Measurements from ENCODE around the gene CARS2.

CARS2 gene

DNA sequence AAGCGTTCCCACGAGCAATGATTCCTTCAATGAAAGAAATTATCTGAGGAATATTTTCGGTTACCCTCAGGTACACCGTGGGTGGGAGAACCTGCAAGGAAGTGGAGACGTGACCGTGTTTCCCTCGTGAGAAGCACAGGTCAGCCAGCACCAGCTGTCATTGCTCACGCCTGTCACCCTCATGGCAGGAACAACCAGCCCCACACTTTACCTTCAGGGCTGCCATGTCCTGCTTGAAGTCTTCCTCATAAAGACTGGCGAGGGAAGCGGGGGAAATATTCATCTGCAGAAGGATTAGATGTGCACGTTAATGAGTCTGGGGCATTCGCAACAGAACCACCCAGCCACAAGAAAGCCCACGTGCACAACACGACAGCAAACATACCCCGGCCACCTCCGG lies 18.2 kb downstream of the CARS2 start:
- FAIRE-seq (no peak), DNase-seq (ENCODE audit: insufficient read length, low spot score) (no peak)
- TF ChIP-seq TAF1 (IDR thresholded peaks at IDR 0.05; ENCODE audit: low read depth, low read length) (no peak), SPI1 (IDR thresholded peaks at IDR 0.05; ENCODE audit: low read depth, low read length) (no peak), PAX5 (IDR thresholded peaks at IDR 0.05; ENCODE audit: insufficient read depth, low read length, severe bottlenecking) (no peak), POLR2A (IDR thresholded peaks at IDR 0.05; ENCODE audit: low read depth, low read length) (no peak), POU2F2 (IDR thresholded peaks at IDR 0.05; ENCODE audit: low read depth, low read length) (no peak), POLR2AphosphoS5 (IDR thresholded peaks at IDR 0.05; ENCODE audit: low read depth, low read length) (no peak)

- no peak for DNase-seq (ENCODE audit: insufficient read length, low spot score)
- FAIRE-seq: no peak
- TF ChIP-seq POLR2A (IDR thresholded peaks at IDR 0.05; ENCODE audit: low read depth, low read length): no peak
- TF ChIP-seq TAF1 (IDR thresholded peaks at IDR 0.05; ENCODE audit: low read depth, low read length): no peak
Measured at GRCh38 chr13:110685305-110686020, 20.5 kb downstream of the CARS2 start.

DNA sequence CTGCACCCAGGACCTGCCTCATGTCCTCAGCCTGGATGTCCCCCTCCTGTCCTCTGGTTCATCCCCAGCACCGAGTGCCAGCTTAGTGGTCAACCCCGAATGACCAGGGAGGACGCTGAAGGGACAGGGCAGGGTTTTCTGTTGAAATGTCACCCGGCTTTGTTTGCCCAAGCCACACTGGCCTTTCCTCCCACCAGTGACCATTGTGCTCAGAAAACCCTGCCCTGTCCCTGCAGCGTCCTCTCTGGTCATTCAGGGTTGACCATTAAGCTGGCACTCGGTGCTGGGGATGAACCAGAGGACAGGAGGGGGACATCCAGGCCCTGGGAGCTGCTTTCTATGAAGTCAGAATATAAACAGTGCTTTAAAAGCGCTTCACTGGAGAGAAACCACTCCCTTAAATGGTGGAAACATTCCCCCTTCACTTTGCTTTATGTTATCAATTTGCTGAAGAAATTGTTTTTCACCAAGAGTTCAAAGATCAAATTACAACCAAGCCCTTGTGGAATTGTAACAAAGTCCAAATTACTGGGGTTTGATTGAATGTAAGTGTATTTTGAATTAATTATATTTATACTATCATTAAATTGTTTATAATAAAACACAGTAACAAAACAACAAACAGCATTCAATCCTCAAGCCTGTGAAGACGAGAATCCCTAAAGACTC lies 21.4 kb downstream of the CARS2 start:
- TF ChIP-seq SPI1 (IDR thresholded peaks at IDR 0.05; ENCODE audit: low read depth, low read length): no peak
- no peak for TF ChIP-seq POLR2AphosphoS5 (IDR thresholded peaks at IDR 0.05; ENCODE audit: low read depth, low read length)
- TF ChIP-seq POLR2A (IDR thresholded peaks at IDR 0.05; ENCODE audit: low read depth, low read length): no peak
- TF ChIP-seq PAX5 (IDR thresholded peaks at IDR 0.05; ENCODE audit: insufficient read depth, low read length, severe bottlenecking): no peak
- TF ChIP-seq POU2F2 (IDR thresholded peaks at IDR 0.05; ENCODE audit: low read depth, low read length): no peak
- TF ChIP-seq TAF1 (IDR thresholded peaks at IDR 0.05; ENCODE audit: low read depth, low read length): no peak
- no peak for DNase-seq (ENCODE audit: insufficient read length, low spot score)
- FAIRE-seq: no peak

- no peak for TF ChIP-seq SPI1 (IDR thresholded peaks at IDR 0.05; ENCODE audit: low read depth, low read length)
- DNase-seq (ENCODE audit: insufficient read length, low spot score) (no peak), FAIRE-seq (no peak)
Measured at GRCh38 chr13:110683921-110684320, 22.0 kb downstream of the CARS2 start.

DNA sequence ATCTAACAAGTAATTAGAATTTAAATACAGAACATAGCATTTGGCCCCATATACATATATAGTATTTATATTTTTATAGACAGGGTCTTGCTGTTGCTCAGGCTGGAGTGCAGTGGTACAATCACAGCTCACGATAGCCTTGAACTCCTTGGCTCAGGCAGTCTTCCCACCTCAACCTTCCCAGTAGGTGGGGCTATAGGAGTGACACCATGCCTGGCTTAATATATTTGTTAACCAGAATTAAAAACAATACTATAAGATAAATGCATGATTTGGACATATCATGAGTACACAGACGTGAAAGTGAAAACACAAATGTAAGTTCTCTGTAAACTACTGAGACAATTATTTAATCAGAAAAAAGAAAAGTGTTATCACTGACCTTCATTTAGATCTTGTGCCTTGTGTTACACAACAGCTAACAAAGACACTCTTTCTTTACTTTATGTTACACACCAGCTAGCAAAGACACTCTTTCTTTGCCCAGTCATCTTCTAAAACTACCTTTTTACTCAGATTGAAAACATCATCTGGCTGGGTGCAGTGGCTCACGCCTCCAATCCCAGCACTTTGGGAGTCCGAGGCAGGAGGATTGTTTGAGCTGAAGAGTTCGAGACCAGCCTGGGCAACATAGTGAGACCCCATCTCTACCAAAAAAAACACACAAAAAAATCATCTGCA lies 22.6 kb downstream of the CARS2 start:
- TF ChIP-seq POLR2AphosphoS5 (IDR thresholded peaks at IDR 0.05; ENCODE audit: low read depth, low read length) (no peak), PAX5 (IDR thresholded peaks at IDR 0.05; ENCODE audit: insufficient read depth, low read length, severe bottlenecking) (no peak), TAF1 (IDR thresholded peaks at IDR 0.05; ENCODE audit: low read depth, low read length) (no peak), POU2F2 (IDR thresholded peaks at IDR 0.05; ENCODE audit: low read depth, low read length) (no peak), SPI1 (IDR thresholded peaks at IDR 0.05; ENCODE audit: low read depth, low read length) (no peak), POLR2A (IDR thresholded peaks at IDR 0.05; ENCODE audit: low read depth, low read length) (no peak)

GRCh38 chr13:110682746-110683145 lies 23.2 kb downstream of the CARS2 start:
- FAIRE-seq (no peak), DNase-seq (ENCODE audit: insufficient read length, low spot score) (no peak)
- TF ChIP-seq POU2F2 (IDR thresholded peaks at IDR 0.05; ENCODE audit: low read depth, low read length) (no peak), TAF1 (IDR thresholded peaks at IDR 0.05; ENCODE audit: low read depth, low read length) (no peak), POLR2A (IDR thresholded peaks at IDR 0.05; ENCODE audit: low read depth, low read length) (no peak), POLR2AphosphoS5 (IDR thresholded peaks at IDR 0.05; ENCODE audit: low read depth, low read length) (no peak), SPI1 (IDR thresholded peaks at IDR 0.05; ENCODE audit: low read depth, low read length) (no peak), PAX5 (IDR thresholded peaks at IDR 0.05; ENCODE audit: insufficient read depth, low read length, severe bottlenecking) (no peak)

More for the DNA sequence above, 22.6 kb downstream of the CARS2 start:
- DNase-seq (ENCODE audit: insufficient read length, low spot score) (no peak), FAIRE-seq (no peak)

GRCh38 chr13:110681868-110682550 lies 23.9 kb downstream of the CARS2 start:
- DNase-seq (ENCODE audit: insufficient read length, low spot score) (no peak), FAIRE-seq (no peak)
- TF ChIP-seq POLR2AphosphoS5 (IDR thresholded peaks at IDR 0.05; ENCODE audit: low read depth, low read length) (no peak), POU2F2 (IDR thresholded peaks at IDR 0.05; ENCODE audit: low read depth, low read length) (no peak), POLR2A (IDR thresholded peaks at IDR 0.05; ENCODE audit: low read depth, low read length) (no peak), SPI1 (IDR thresholded peaks at IDR 0.05; ENCODE audit: low read depth, low read length) (no peak), PAX5 (IDR thresholded peaks at IDR 0.05; ENCODE audit: insufficient read depth, low read length, severe bottlenecking) (no peak)

DNA sequence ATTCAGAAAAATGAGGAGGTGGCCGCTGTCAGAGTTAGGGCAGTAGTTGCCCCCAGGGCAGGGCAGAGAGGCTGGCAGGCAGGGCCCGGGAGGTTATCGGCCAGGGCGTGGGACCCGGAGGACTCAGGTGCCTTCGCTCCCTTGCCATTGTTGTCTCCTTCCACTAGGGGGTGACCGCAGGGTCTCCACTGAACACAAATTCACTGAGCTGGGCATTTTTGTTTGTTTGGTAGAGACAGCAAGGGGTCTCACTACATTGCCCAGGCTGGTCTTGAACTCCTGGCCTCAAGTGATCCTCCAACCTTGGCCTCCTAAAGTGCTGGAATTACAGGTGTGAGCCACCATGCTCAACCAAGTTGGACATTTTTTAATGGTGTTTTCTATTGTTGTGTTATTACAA lies 25.1 kb downstream of the CARS2 start:
- DNase-seq (ENCODE audit: insufficient read length, low spot score) (no peak), FAIRE-seq (no peak)
- TF ChIP-seq PAX5 (IDR thresholded peaks at IDR 0.05; ENCODE audit: insufficient read depth, low read length, severe bottlenecking) (no peak), POLR2A (IDR thresholded peaks at IDR 0.05; ENCODE audit: low read depth, low read length) (no peak), POU2F2 (IDR thresholded peaks at IDR 0.05; ENCODE audit: low read depth, low read length) (no peak), SPI1 (IDR thresholded peaks at IDR 0.05; ENCODE audit: low read depth, low read length) (no peak), POLR2AphosphoS5 (IDR thresholded peaks at IDR 0.05; ENCODE audit: low read depth, low read length) (no peak), TAF1 (IDR thresholded peaks at IDR 0.05; ENCODE audit: low read depth, low read length) (no peak)

DNA sequence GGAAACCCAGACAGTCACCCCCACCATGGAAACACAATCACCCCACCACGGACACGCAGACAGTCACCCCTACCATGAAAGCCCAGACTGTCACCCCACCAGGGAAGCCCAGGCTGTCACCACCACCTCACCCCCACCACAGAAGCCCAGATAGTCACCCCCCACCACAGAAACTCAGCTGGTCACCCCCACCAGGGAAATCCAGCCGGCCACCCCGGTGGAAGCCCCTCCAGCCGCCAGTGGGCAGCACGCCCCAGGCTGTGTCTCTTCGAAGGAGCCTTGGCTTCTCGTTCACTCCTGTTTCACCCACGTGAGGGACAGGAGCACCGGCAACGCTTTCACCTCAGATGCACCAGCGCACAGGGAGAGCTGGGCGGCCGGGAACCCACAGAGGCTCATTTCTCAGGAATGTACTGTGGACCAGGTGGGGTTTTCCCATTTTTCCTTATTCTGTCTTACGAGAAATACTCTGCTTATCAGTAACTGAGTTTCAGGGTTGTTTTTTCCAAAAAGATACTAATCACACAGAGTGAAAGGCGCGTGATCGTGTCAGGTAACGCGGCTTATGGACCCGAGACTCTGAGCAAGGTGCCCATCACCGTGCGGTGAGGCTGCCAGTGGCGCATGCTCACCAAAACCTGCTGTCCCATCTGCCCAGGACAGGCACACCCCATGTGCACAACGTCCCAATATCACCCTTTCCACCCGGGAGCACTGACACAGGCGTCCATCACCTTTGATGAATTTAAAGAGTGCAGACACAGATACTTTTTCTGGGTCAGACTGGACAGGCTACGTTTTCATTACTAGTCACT lies 28.0 kb downstream of the CARS2 start:
- TF ChIP-seq POLR2AphosphoS5 (IDR thresholded peaks at IDR 0.05; ENCODE audit: low read depth, low read length): no peak
- DNase-seq (ENCODE audit: insufficient read length, low spot score): no peak
- peak; percentile 28 for FAIRE-seq

All from GM12891 (cell line).